Right cardiac atrium (tissue), 5 donors: ENCODE measurements around the gene LGR6. TPM values are rescaled to one million over a fixed set of nuclear protein-coding genes. Genes with fewer than 3 reads are reported as not detected.
A peak's percentile ranks its signal among the peaks of the same experiment; 100 is the strongest.

Experiments used
- ATAC-seq, 2 donors: fragments of 200-7000 bp; cut with Tn5 transposase; one replicate each; pipeline versions ENCODE4 v1.8.0 to v1.9.1; 2020; ENCODE audit warnings: moderate library complexity in 2 of 2, mild to moderate bottlenecking in 1 of 2
- DNase-seq, 3 donors: peaks; one replicate each; pipeline ENCODE4 v3.0.0-alpha.2; 2020
- H3K27ac ChIP-seq: one replicate; pipeline ENCODE4 v1.5.1; 2013; ENCODE audit warnings: mild to moderate bottlenecking, low read length, control low read depth, moderate library complexity
- H3K27me3 ChIP-seq: one replicate; pipeline ENCODE4 v1.6.1; 2013; ENCODE audit not compliant: control insufficient read depth, insufficient read depth
- H3K4me1 ChIP-seq: one replicate; pipeline ENCODE4 v1.6.1; 2013; ENCODE audit warnings: low read length; ENCODE audit not compliant: control insufficient read depth, insufficient read depth
- H3K4me3 ChIP-seq: one replicate; pipeline ENCODE4 v1.5.1; 2013; ENCODE audit warnings: low read length, control low read depth
- H3K9me3 ChIP-seq: one replicate; pipeline ENCODE4 v1.6.1; 2013; ENCODE audit warnings: low read length; ENCODE audit not compliant: control insufficient read depth
- WGBS: extraction: QIAGEN DNeasy Blood & Tissue Kit; methylation state at CpG from one replicate; pipeline ENCODE4 v1.1.7; 2013; 5-methylcytosine and 5-hydroxymethylcytosine counted together
- intact Hi-C, 4 donors: fragments of 100-400 bp; cut with DNase I; formaldehyde crosslinking; loops; one replicate each; pipeline versions ENCODE4 v1.11.0 to v1.14.0; 2022 to 2023
- polyA plus RNA-seq: library from polyadenylated mRNA; stranded (reverse); fragments of 200-250 nt; gene quantifications from one replicate; pipeline ENCODE4 v1.2.3, GENCODE V29; 2013
- total RNA-seq, 4 donors: library from RNA; stranded (reverse); fragmentation: NEBNext Ultra II Directional; extraction: Animal tissue kit (Norgen Biotek cat#: 25700); gene quantifications; one replicate each; pipeline ENCODE4 v1.2.1, GENCODE V29; 2021
- donor health status: healthy with polysubstance abuse.
- donor health status: DM: no; HTN: yes; CAD: no.
- donor health status: DM: no; HTN: no; CAD: no.
- donor health status: DM: no; HTN: yes; CAD: no; lungs with severe emphysema.
- donor health status: DM: yes; HTN: yes; CAD: no.

Gene LGR6
- total and polyA plus RNA-seq, 5 donors, result 22.4 to 52.7 (median 29.0) TPM

- no peak for ATAC-seq
- Histone ChIP-seq H3K4me1 (no peaks in the 10 kb centered on the region), H3K4me3 (no peak overlapping the region), H3K9me3 (no peaks in the 10 kb centered on the region), H3K27me3 (no peaks in the 10 kb centered on the region), H3K27ac (no peak overlapping the region)
- WGBS, result 93% methylated on average over 3 of the region's 3 CpGs
- intact Hi-C loops, result no loop called here
- DNase-seq, result no peak
These were observed 81.6 kb downstream of the LGR6 start for GRCh38 chr1:202275061-202275770.

- WGBS, result 87% methylated on average over 11 of the region's 11 CpGs
- no peak overlapping the region for H3K27ac ChIP-seq
These were observed 82.6 kb downstream of the LGR6 start for GRCh38 chr1:202276081-202276715.

GRCh38 chr1:202276920-202277319 is 83.3 kb downstream of the LGR6 start:
- Histone ChIP-seq H3K27ac (no peak overlapping the region), H3K9me3 (no peaks in the 10 kb centered on the region), H3K27me3 (no peaks in the 10 kb centered on the region), H3K4me1 (no peaks in the 10 kb centered on the region), H3K4me3 (no peak overlapping the region)
- ATAC-seq (no peak), DNase-seq (no peak)
- intact Hi-C loops, result no loop called here
- WGBS, result 93% methylated on average over 3 of the region's 3 CpGs

More at GRCh38 chr1:202276081-202276715, 82.6 kb downstream of the LGR6 start:
- no peaks in the 10 kb centered on the region for H3K27me3 ChIP-seq
- ATAC-seq (no peak), DNase-seq (no peak)
- no peak overlapping the region for H3K4me3 ChIP-seq
- intact Hi-C loops, result no loop called here
- H3K4me1 ChIP-seq, result no peaks in the 10 kb centered on the region
- no peaks in the 10 kb centered on the region for H3K9me3 ChIP-seq

GRCh38 chr1:202278751-202279150 is 85.2 kb downstream of the LGR6 start:
- ATAC-seq, result no peak
- H3K27ac ChIP-seq, result no peak overlapping the region
- 81% methylated on average over 2 of the region's 2 CpGs for WGBS

GRCh38 chr1:202279806-202280205 is 86.2 kb downstream of the LGR6 start:
- Histone ChIP-seq H3K4me1 (no peaks in the 10 kb centered on the region), H3K27ac (no peak overlapping the region), H3K9me3 (no peaks in the 10 kb centered on the region), H3K27me3 (no peaks in the 10 kb centered on the region), H3K4me3 (no peak overlapping the region)
- ATAC-seq, result no peak
- no peak for DNase-seq
- intact Hi-C loops, result no loop called here
- WGBS, result 83% methylated on average over 2 of the region's 2 CpGs

More at GRCh38 chr1:202278751-202279150, 85.2 kb downstream of the LGR6 start:
- intact Hi-C loops, result no loop called here
- Histone ChIP-seq H3K4me3 (no peak overlapping the region), H3K9me3 (no peaks in the 10 kb centered on the region), H3K27me3 (no peaks in the 10 kb centered on the region), H3K4me1 (no peaks in the 10 kb centered on the region)
- no peak for DNase-seq

GRCh38 chr1:202280595-202280994 is 87.0 kb downstream of the LGR6 start:
- H3K27me3 ChIP-seq, result no peaks in the 10 kb centered on the region
- no peak for DNase-seq
- H3K27ac ChIP-seq, result no peak overlapping the region
- intact Hi-C loops, result no loop called here
- H3K4me1 ChIP-seq, result no peaks in the 10 kb centered on the region
- WGBS, result 86% methylated on average over 7 of the region's 7 CpGs
- no peak overlapping the region for H3K4me3 ChIP-seq
- ATAC-seq, result no peak
- H3K9me3 ChIP-seq, result no peaks in the 10 kb centered on the region

GRCh38 chr1:202281316-202282024 is 87.9 kb downstream of the LGR6 start:
- no peaks in the 10 kb centered on the region for H3K4me1 ChIP-seq
- no peaks in the 10 kb centered on the region for H3K9me3 ChIP-seq
- intact Hi-C loops, result no loop called here
- WGBS, result 55% methylated on average over 5 of the region's 5 CpGs
- no peak overlapping the region for H3K27ac ChIP-seq
- H3K4me3 ChIP-seq, result no peak overlapping the region
- DNase-seq (no peak), ATAC-seq (peak in 1 of 2 donors; percentile 28)
- no peaks in the 10 kb centered on the region for H3K27me3 ChIP-seq

GRCh38 chr1:202282025-202282371 is 88.4 kb downstream of the LGR6 start:
- WGBS, result 84% methylated on average over 5 of the region's 5 CpGs
- no peak for DNase-seq
- Histone ChIP-seq H3K27ac (no peak overlapping the region), H3K27me3 (no peaks in the 10 kb centered on the region), H3K4me3 (no peak overlapping the region), H3K9me3 (no peaks in the 10 kb centered on the region), H3K4me1 (no peaks in the 10 kb centered on the region)
- intact Hi-C loops, result no loop called here
- ATAC-seq, result no peak

GRCh38 chr1:202282596-202283283 is 89.1 kb downstream of the LGR6 start:
- no peak overlapping the region for H3K4me3 ChIP-seq
- DNase-seq, result no peak
- H3K9me3 ChIP-seq, result no peaks in the 10 kb centered on the region
- H3K27ac ChIP-seq, result no peak overlapping the region
- WGBS, result 85% methylated on average over 7 of the region's 7 CpGs
- intact Hi-C loops, result no loop called here
- no peak for ATAC-seq
- peaks cover 2% of the 10 kb centered on the region for H3K4me1 ChIP-seq
- no peaks in the 10 kb centered on the region for H3K27me3 ChIP-seq

- Histone ChIP-seq H3K4me3 (no peak overlapping the region), H3K27ac (no peak overlapping the region), H3K4me1 (peaks cover 2% of the 10 kb centered on the region), H3K27me3 (no peaks in the 10 kb centered on the region), H3K9me3 (no peaks in the 10 kb centered on the region)
- DNase-seq (no peak), ATAC-seq (no peak)
- intact Hi-C loops, result no loop called here
- 53% methylated on average over 10 of the region's 10 CpGs for WGBS
These were observed 89.8 kb downstream of the LGR6 start for GRCh38 chr1:202283379-202283844.

GRCh38 chr1:202283991-202284390 is 90.4 kb downstream of the LGR6 start:
- 57% methylated on average over 4 of the region's 4 CpGs for WGBS
- no peaks in the 10 kb centered on the region for H3K9me3 ChIP-seq
- DNase-seq, result no peak

More at GRCh38 chr1:202283991-202284390, 90.4 kb downstream of the LGR6 start:
- no peak overlapping the region for H3K4me3 ChIP-seq
- no peak overlapping the region for H3K27ac ChIP-seq
- intact Hi-C loops, result no loop called here
- H3K4me1 ChIP-seq, result peaks cover 2% of the 10 kb centered on the region
- no peak for ATAC-seq
- H3K27me3 ChIP-seq, result no peaks in the 10 kb centered on the region
